ENCODE data around the gene ARMH3.

- TF ChIP-seq, protein P1, sequence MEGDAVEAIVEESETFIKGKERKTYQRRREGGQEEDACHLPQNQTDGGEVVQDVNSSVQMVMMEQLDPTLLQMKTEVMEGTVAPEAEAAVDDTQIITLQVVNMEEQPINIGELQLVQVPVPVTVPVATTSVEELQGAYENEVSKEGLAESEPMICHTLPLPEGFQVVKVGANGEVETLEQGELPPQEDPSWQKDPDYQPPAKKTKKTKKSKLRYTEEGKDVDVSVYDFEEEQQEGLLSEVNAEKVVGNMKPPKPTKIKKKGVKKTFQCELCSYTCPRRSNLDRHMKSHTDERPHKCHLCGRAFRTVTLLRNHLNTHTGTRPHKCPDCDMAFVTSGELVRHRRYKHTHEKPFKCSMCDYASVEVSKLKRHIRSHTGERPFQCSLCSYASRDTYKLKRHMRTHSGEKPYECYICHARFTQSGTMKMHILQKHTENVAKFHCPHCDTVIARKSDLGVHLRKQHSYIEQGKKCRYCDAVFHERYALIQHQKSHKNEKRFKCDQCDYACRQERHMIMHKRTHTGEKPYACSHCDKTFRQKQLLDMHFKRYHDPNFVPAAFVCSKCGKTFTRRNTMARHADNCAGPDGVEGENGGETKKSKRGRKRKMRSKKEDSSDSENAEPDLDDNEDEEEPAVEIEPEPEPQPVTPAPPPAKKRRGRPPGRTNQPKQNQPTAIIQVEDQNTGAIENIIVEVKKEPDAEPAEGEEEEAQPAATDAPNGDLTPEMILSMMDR (IDR thresholded peaks at IDR 0.05) = no peak
- TF ChIP-seq POLR2AphosphoS5 (IDR thresholded peaks at IDR 0.05) (no peak), POLR2A (IDR thresholded peaks at IDR 0.05; ENCODE audit: low read depth) (no peak), EP300 (IDR thresholded peaks at IDR 0.05) (no peak)
Observed at GRCh38 chr10:102059987-102060386, 4.0 kb upstream of the ARMH3 start.

Measured in esophagus muscularis mucosa (tissue), 4 donors.